Panc1 (cell line): ENCODE results near the gene LELP1. TPM values are rescaled to one million over a fixed set of nuclear protein-coding genes. Genes with fewer than 3 reads are reported as not detected.

ENCODE experiments used
- ATAC-seq: fragments of 200-7000 bp; cut with Tn5 transposase; 2 replicates; pipeline ENCODE4 v1.9.1; 2020; ENCODE audit warnings: mild to moderate bottlenecking, moderate library complexity
- BruUV-seq: library from RNA; stranded (reverse); fragments of 400-500 nt; replicated peaks from 2 replicates; lab custom pipeline; 2021; lab: Mats Ljungman, UMichigan
- CTCF ChIA-PET: fragments of 300-600 bp; sonication (Branson Sonifier 250); formaldehyde crosslinking; loops from one replicate; lab custom pipeline; 2022; ENCODE audit warnings: antibody characterized with exemption; lab: Charles Lee
- POLR2A ChIA-PET: fragments of 300-600 bp; sonication (Branson Sonifier 250); formaldehyde crosslinking; loops from one replicate; lab custom pipeline; 2022; ENCODE audit warnings: antibody characterized with exemption; lab: Charles Lee
- DNase-seq: peaks from one replicate; pipeline ENCODE4 v3.0.0-alpha.2; 2010; ENCODE audit warnings: low read depth, low spot score
- H3K27ac ChIP-seq: 2 replicates; pipeline ENCODE4 v1.5.1; 2011; ENCODE audit warnings: mild to moderate bottlenecking, low read length, inconsistent platforms
- H3K27me3 ChIP-seq: fragments of 200-500 bp; sonication (Bioruptor generic); 2 replicates; pipeline ENCODE4 v1.6.0; 2014; ENCODE audit warnings: low read length, inconsistent platforms; ENCODE audit not compliant: control insufficient read depth, insufficient read depth
- H3K36me3 ChIP-seq: fragments of 200-500 bp; sonication (Bioruptor generic); 2 replicates; pipeline ENCODE4 v1.5.1; 2014; ENCODE audit warnings: inconsistent platforms, mild to moderate bottlenecking, low read length, moderate library complexity; ENCODE audit not compliant: control insufficient read depth, insufficient read depth
- H3K4me1 ChIP-seq: 2 replicates; pipeline ENCODE4 v1.5.1; 2011; ENCODE audit warnings: inconsistent platforms, mild to moderate bottlenecking, low read length, moderate library complexity; ENCODE audit not compliant: control insufficient read depth, insufficient read depth
- H3K4me3 ChIP-seq, 2 experiments: 2 replicates each; pipeline ENCODE4 v1.5.1; 2011 to 2012; ENCODE audit warnings: low read depth in 2 of 2, low read length in 2 of 2, mild to moderate bottlenecking in 2 of 2, inconsistent platforms in 1 of 2, moderate library complexity in 1 of 2
- H3K9me3 ChIP-seq: fragments of 200-500 bp; sonication (Bioruptor generic); 2 replicates; pipeline ENCODE4 v1.5.1; 2014; ENCODE audit warnings: low read depth, mild to moderate bottlenecking, inconsistent platforms, low read length, moderate library complexity; ENCODE audit not compliant: control insufficient read depth, insufficient read depth
- POLR2AphosphoS5 ChIP-seq: IDR thresholded peaks from 2 replicates; pipeline ENCODE4 v1.6.1; 2012; ENCODE audit warnings: mild to moderate bottlenecking, low read depth, low read length, moderate library complexity
- SIN3A ChIP-seq: IDR thresholded peaks from 2 replicates; pipeline ENCODE4 v1.6.1; 2012; ENCODE audit warnings: low read depth, mild to moderate bottlenecking, low read length, moderate library complexity, borderline replicate concordance; ENCODE audit not compliant: insufficient read depth
- TCF7L2 ChIP-seq: IDR thresholded peaks from 2 replicates; pipeline ENCODE4 v1.6.1; 2011; ENCODE audit warnings: mild to moderate bottlenecking, low read depth, low read length, inconsistent platforms
- in situ Hi-C: cut with HindIII; loops from 2 replicates; pipeline ENCODE4 v1.10.0; 2016; ENCODE audit warnings: low sequenced_read_pairs, low pct_unique_long_range_greater_than_20kb
- intact Hi-C: fragments of 100-400 bp; cut with micrococcal nuclease; formaldehyde crosslinking; loops from one replicate; pipeline ENCODE4 v1.10.0; 2022; ENCODE audit not compliant: unreplicated experiment
- total RNA-seq: library from RNA; stranded (reverse); gene quantifications from one replicate; pipeline ENCODE4 v1.2.1, GENCODE V29; 2021; ENCODE audit not compliant: unreplicated experiment
- TF ChIP-seq, protein P1 (sequence below), 2 experiments: IDR thresholded peaks; 2 replicates each; pipeline ENCODE4 v1.6.1; 2011 to 2012; ENCODE audit warnings: low read depth in 2 of 2, control low read depth in 1 of 2, low read length in 1 of 2, mild to moderate bottlenecking in 1 of 2, moderate library complexity in 1 of 2; ENCODE audit not compliant: insufficient read depth in 1 of 2
- TF ChIP-seq, protein P2 (sequence below): fragments of 450-650 bp; IDR thresholded peaks from 2 replicates; pipeline ENCODE4 v1.5.1; 2017; ENCODE audit warnings: mild to moderate bottlenecking

Gene LELP1
- total RNA-seq, 1 experiment from 2014 or later, result not detected

DNA sequence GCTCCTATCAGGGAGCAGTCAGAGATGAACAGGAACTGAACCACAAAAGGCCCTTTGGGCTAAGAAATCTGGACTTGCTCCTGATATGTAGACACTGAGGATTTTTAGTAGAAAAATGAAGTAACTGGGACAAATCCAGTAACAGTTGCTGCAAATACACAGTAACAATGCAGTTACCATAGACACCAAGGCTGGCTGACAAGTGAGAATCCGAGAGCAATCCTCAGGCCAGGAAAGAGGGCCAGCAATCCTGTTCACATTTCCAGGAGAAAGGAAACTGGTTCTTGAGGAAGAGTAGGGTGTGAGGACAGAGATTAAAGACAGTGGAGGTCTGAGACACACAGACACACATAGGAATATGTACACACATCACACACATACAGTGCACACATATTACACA, 46.9 kb downstream of the LELP1 start:
- ATAC-seq (no peak), DNase-seq (no peak)
- Histone ChIP-seq H3K4me3 (no peak overlapping the region), H3K36me3 (no peaks in the 10 kb centered on the region), H3K27ac (no peak overlapping the region), H3K4me1 (no peaks in the 10 kb centered on the region), H3K9me3 (no peaks in the 10 kb centered on the region), H3K27me3 (peaks cover 2% of the 10 kb centered on the region; the same call in 1 of the 2 replicates)
- TF ChIP-seq POLR2AphosphoS5 (no peak), SIN3A (no peak), TCF7L2 (no peak)
- TF ChIP-seq, protein P1, sequence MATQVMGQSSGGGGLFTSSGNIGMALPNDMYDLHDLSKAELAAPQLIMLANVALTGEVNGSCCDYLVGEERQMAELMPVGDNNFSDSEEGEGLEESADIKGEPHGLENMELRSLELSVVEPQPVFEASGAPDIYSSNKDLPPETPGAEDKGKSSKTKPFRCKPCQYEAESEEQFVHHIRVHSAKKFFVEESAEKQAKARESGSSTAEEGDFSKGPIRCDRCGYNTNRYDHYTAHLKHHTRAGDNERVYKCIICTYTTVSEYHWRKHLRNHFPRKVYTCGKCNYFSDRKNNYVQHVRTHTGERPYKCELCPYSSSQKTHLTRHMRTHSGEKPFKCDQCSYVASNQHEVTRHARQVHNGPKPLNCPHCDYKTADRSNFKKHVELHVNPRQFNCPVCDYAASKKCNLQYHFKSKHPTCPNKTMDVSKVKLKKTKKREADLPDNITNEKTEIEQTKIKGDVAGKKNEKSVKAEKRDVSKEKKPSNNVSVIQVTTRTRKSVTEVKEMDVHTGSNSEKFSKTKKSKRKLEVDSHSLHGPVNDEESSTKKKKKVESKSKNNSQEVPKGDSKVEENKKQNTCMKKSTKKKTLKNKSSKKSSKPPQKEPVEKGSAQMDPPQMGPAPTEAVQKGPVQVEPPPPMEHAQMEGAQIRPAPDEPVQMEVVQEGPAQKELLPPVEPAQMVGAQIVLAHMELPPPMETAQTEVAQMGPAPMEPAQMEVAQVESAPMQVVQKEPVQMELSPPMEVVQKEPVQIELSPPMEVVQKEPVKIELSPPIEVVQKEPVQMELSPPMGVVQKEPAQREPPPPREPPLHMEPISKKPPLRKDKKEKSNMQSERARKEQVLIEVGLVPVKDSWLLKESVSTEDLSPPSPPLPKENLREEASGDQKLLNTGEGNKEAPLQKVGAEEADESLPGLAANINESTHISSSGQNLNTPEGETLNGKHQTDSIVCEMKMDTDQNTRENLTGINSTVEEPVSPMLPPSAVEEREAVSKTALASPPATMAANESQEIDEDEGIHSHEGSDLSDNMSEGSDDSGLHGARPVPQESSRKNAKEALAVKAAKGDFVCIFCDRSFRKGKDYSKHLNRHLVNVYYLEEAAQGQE (IDR thresholded peaks at IDR 0.05; ENCODE audit: insufficient read depth in 1 of 2, low read depth in 2 of 2, low read length in 1 of 2), result no peak
- TF ChIP-seq, protein P2, sequence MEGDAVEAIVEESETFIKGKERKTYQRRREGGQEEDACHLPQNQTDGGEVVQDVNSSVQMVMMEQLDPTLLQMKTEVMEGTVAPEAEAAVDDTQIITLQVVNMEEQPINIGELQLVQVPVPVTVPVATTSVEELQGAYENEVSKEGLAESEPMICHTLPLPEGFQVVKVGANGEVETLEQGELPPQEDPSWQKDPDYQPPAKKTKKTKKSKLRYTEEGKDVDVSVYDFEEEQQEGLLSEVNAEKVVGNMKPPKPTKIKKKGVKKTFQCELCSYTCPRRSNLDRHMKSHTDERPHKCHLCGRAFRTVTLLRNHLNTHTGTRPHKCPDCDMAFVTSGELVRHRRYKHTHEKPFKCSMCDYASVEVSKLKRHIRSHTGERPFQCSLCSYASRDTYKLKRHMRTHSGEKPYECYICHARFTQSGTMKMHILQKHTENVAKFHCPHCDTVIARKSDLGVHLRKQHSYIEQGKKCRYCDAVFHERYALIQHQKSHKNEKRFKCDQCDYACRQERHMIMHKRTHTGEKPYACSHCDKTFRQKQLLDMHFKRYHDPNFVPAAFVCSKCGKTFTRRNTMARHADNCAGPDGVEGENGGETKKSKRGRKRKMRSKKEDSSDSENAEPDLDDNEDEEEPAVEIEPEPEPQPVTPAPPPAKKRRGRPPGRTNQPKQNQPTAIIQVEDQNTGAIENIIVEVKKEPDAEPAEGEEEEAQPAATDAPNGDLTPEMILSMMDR, result no peak
- intact Hi-C loops, result no loop called here
- in situ Hi-C loops, result no loop called here
- ChIA-PET POLR2A (no interaction called here), CTCF (no interaction called here)
- BruUV-seq, result no TSS peak

DNA sequence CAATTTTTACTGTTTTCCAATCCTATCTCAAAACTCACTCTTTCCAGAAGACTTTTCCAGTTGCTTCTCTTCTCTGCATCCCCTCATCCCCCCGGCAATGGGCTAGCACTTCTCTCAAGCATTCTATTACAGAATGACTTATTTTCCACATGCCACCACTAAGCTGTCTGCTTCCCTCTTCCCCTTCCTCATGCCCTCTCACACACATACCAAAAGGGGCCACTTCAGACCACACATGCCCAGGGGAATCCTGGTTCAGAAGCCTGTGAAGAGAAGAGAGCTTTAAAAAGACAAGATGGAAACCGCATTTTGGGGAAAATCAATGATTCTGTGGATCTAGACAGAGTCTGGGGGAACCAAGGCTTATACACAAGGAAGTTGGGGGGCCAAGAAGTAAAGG, 47.9 kb downstream of the LELP1 start:
- Histone ChIP-seq H3K9me3 (no peaks in the 10 kb centered on the region), H3K27ac (no peak overlapping the region), H3K4me1 (no peaks in the 10 kb centered on the region), H3K36me3 (no peaks in the 10 kb centered on the region), H3K27me3 (peaks cover 2% of the 10 kb centered on the region; the same call in 1 of the 2 replicates), H3K4me3 (no peak overlapping the region)
- ChIA-PET CTCF (no interaction called here), POLR2A (no interaction called here)
- no TSS peak for BruUV-seq
- ATAC-seq, result no peak
- DNase-seq, result no peak
- in situ Hi-C loops, result no loop called here
- intact Hi-C loops, result no loop called here
- TF ChIP-seq, protein P2, result no peak
- no peak for TF ChIP-seq POLR2AphosphoS5
- TF ChIP-seq TCF7L2, result no peak
- TF ChIP-seq, protein P1 (IDR thresholded peaks at IDR 0.05; ENCODE audit: insufficient read depth in 1 of 2, low read depth in 2 of 2, low read length in 1 of 2), result no peak
- no peak for TF ChIP-seq SIN3A
